Nephron (organoid): ENCODE results near the gene MAMLD1.

Experiments used
- H3K27ac Mint-ChIP-seq, 3 experiments: 2 replicates each; pipeline ENCODE4 v1.8.0; 2020; ENCODE audit warnings: mixed read lengths in 3 of 3, mild to moderate bottlenecking in 2 of 3, moderate library complexity in 1 of 3
- H3K27me3 Mint-ChIP-seq: 2 replicates; pipeline ENCODE4 v1.8.0; 2021; ENCODE audit warnings: low read depth, mild to moderate bottlenecking, moderate library complexity, mixed read lengths
- H3K36me3 Mint-ChIP-seq: 2 replicates; pipeline ENCODE4 v1.8.0; 2020; ENCODE audit warnings: low read depth, mixed read lengths
- H3K4me1 Mint-ChIP-seq: 2 replicates; pipeline ENCODE4 v1.8.0; 2020; ENCODE audit warnings: mixed read lengths
- H3K4me3 Mint-ChIP-seq, 3 experiments: 2 replicates each; pipeline ENCODE4 v1.8.0; 2020; ENCODE audit warnings: mild to moderate bottlenecking in 3 of 3, mixed read lengths in 3 of 3, moderate library complexity in 2 of 3
- H3K9me3 Mint-ChIP-seq: 2 replicates; pipeline ENCODE4 v1.8.0; 2020; ENCODE audit warnings: mixed read lengths
- TF ChIP-seq, protein P1 (sequence below), 3 experiments: fragments of 200-600 bp; sonication (generic); IDR thresholded peaks; one replicate each; pipeline ENCODE4 v1.5.0; 2021; ENCODE audit warnings: antibody characterized with exemption in 3 of 3; ENCODE audit not compliant: unreplicated experiment in 3 of 3

The MAMLD1 gene

GRCh38 chrX:150332023-150332422 lies 31.1 kb upstream of the MAMLD1 start:
- Mint-ChIP-seq H3K27ac (no peak overlapping the region), H3K4me3 (no peak overlapping the region), H3K4me1 (peaks cover 5% of the 10 kb centered on the region), H3K9me3 (peaks cover 10% of the 10 kb centered on the region), H3K27me3 (no peaks in the 10 kb centered on the region), H3K36me3 (no peaks in the 10 kb centered on the region)
- TF ChIP-seq, protein P1, sequence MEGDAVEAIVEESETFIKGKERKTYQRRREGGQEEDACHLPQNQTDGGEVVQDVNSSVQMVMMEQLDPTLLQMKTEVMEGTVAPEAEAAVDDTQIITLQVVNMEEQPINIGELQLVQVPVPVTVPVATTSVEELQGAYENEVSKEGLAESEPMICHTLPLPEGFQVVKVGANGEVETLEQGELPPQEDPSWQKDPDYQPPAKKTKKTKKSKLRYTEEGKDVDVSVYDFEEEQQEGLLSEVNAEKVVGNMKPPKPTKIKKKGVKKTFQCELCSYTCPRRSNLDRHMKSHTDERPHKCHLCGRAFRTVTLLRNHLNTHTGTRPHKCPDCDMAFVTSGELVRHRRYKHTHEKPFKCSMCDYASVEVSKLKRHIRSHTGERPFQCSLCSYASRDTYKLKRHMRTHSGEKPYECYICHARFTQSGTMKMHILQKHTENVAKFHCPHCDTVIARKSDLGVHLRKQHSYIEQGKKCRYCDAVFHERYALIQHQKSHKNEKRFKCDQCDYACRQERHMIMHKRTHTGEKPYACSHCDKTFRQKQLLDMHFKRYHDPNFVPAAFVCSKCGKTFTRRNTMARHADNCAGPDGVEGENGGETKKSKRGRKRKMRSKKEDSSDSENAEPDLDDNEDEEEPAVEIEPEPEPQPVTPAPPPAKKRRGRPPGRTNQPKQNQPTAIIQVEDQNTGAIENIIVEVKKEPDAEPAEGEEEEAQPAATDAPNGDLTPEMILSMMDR (IDR thresholded peaks at IDR 0.05; ENCODE audit: unreplicated experiment in 3 of 3): no peak

GRCh38 chrX:150334100-150334499 lies 29.0 kb upstream of the MAMLD1 start:
- peaks cover 3% of the 10 kb centered on the region for H3K27me3 Mint-ChIP-seq
- TF ChIP-seq, protein P1 (IDR thresholded peaks at IDR 0.05; ENCODE audit: unreplicated experiment in 3 of 3): no peak
- no peaks in the 10 kb centered on the region for H3K36me3 Mint-ChIP-seq
- H3K4me1 Mint-ChIP-seq: peaks cover 14% of the 10 kb centered on the region
- H3K27ac Mint-ChIP-seq: no peak overlapping the region
- no peak overlapping the region for H3K4me3 Mint-ChIP-seq
- peaks cover 11% of the 10 kb centered on the region for H3K9me3 Mint-ChIP-seq

GRCh38 chrX:150334981-150335380 lies 28.1 kb upstream of the MAMLD1 start:
- Mint-ChIP-seq H3K4me1 (peaks cover 9% of the 10 kb centered on the region), H3K27me3 (peaks cover 3% of the 10 kb centered on the region), H3K9me3 (peaks cover 8% of the 10 kb centered on the region), H3K36me3 (no peaks in the 10 kb centered on the region), H3K27ac (no peak overlapping the region), H3K4me3 (no peak overlapping the region)
- TF ChIP-seq, protein P1 (IDR thresholded peaks at IDR 0.05; ENCODE audit: unreplicated experiment in 3 of 3): no peak

DNA sequence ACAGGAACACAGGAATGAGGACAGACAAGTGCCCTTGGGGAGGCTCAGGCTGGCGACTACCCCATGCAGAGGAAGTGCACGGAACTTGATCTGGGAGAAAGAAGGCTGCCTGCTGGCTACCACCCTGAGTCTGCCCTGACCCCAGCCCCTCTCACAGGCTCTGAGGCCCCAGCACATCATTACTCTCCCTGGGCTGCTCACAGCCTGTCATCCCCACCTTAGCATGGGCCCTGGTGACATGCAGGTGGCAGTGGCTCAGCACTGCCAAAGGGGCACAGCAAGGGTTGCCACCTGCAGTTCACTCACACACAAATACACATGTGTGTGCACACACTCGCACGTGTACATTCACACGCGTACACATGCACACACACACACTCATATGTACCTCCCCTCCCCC lies 26.1 kb upstream of the MAMLD1 start:
- peaks cover 8% of the 10 kb centered on the region for H3K9me3 Mint-ChIP-seq
- TF ChIP-seq, protein P1 (IDR thresholded peaks at IDR 0.05; ENCODE audit: unreplicated experiment in 3 of 3): no peak
- peaks cover 9% of the 10 kb centered on the region for H3K4me1 Mint-ChIP-seq
- H3K27ac Mint-ChIP-seq: no peak overlapping the region
- H3K36me3 Mint-ChIP-seq: no peaks in the 10 kb centered on the region
- no peak overlapping the region for H3K4me3 Mint-ChIP-seq
- peaks cover 3% of the 10 kb centered on the region for H3K27me3 Mint-ChIP-seq

GRCh38 chrX:150337536-150337935 lies 25.6 kb upstream of the MAMLD1 start:
- H3K4me3 Mint-ChIP-seq: peak overlapping the region in 1 of 3 experiments; percentile 31
- H3K27me3 Mint-ChIP-seq: peaks cover 3% of the 10 kb centered on the region
- H3K27ac Mint-ChIP-seq: peak overlapping the region in 1 of 3 experiments; percentile 38
- H3K9me3 Mint-ChIP-seq: peaks cover 8% of the 10 kb centered on the region
- H3K36me3 Mint-ChIP-seq: no peaks in the 10 kb centered on the region
- TF ChIP-seq, protein P1 (IDR thresholded peaks at IDR 0.05; ENCODE audit: unreplicated experiment in 3 of 3): no peak
- H3K4me1 Mint-ChIP-seq: peaks cover 9% of the 10 kb centered on the region

- peaks cover 8% of the 10 kb centered on the region for H3K9me3 Mint-ChIP-seq
- H3K27me3 Mint-ChIP-seq: peaks cover 3% of the 10 kb centered on the region
- no peaks in the 10 kb centered on the region for H3K36me3 Mint-ChIP-seq
- no peak overlapping the region for H3K4me3 Mint-ChIP-seq
- TF ChIP-seq, protein P1 (IDR thresholded peaks at IDR 0.05; ENCODE audit: unreplicated experiment in 3 of 3): no peak
- H3K4me1 Mint-ChIP-seq: peaks cover 17% of the 10 kb centered on the region
- no peak overlapping the region for H3K27ac Mint-ChIP-seq
These were observed 24.5 kb upstream of the MAMLD1 start for GRCh38 chrX:150338615-150339014.
